HG03135 (cell line): Measurements from ENCODE around the gene ACTL8.

ENCODE experiments used
- ATAC-seq: cut with Tn5 transposase; IDR thresholded peaks from one replicate; pipeline ENCODE4 v1.9.1; 2021; ENCODE audit warnings: mild to moderate bottlenecking, moderate library complexity; ENCODE audit not compliant: unreplicated experiment

The ACTL8 gene

DNA sequence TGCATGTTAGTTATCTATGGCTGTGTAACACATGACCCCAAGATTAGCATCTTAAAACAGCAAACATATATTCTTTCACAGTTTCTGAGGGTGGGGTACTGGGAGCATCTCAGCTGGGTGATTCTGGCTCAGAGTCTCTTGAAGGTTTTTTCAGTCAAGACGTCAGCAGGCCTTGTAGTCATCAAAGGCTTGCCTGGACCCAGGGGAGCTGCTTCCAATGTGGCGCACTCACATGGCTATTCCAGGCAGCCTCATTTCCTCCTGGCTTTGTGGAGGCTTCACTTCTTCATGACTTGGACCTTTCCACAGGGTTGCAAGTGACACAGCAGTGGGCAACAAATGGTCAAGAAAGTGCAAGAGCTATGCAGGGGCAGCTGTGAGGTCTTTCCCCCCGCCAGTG is 114.7 kb downstream of the ACTL8 start:
- ATAC-seq = no peak

DNA sequence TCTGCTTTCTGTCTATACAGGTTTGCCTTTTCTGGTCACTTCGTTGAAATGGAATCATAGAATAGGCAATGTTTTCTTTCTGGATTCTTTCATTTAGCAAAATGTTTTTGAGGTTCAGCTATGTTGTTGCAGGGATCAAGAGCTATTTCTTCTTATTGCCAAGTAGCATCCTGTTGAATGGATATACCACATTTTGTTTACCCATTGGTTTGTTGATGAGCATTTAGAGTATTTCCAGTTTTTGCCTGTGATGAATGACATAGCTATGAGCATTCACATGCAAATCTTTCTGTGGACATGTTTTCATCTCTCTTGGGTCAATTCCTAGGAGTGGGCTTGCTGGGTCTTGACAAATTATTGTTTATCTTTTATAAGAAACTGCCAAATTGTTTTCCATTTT is 115.5 kb downstream of the ACTL8 start:
- no peak for ATAC-seq

DNA sequence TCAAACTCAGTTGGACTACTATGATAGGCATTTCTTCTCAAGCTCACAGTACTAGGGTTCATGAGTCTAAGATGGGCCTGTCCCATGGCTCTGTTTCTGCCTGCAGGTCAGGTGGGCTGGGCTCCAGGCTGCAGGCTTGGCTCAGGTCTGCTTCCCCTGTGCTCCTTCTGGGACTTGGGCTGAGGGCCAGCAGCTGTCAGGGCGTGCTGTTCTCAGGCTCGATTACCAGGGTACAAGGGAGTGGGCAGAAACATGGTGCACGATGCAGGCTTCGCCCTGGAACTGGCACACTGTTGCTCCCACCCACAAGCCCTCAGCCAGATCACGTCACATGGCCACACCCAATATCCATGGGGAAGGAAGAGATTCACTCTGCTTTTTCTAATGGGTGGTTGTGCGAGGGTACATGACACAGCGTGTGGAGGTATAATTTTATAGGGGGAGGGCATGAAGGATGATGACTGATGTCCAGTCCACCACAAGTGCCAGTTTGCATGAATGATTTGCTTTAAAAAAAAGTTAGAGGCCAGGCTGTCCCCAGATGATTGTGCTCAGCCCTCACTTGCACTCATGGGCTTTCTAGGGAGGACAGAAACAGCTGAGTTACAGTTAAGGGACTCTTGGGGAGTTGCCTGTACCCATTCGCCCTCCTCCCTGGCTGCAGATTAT is 118.0 kb downstream of the ACTL8 start:
- ATAC-seq = no peak

DNA sequence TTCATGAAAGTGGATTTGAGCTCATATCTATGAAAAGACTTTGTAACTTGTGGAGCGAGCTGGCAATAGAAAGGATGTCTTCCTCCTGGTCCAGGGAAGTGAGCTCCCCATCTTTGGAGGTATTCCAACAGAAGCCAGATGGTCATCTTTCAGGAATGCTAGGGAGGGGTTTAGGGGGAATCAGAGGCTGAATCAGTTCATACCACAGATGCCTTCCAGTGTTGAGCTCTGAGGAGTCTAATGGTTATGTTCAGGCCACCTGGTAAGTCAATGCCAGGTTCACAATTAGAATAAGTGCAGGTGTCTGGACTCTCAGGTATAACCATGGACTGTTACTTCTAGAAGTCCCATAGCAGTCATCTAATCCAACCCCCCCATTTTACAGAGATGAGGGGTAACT is 119.1 kb downstream of the ACTL8 start:
- no peak for ATAC-seq

DNA sequence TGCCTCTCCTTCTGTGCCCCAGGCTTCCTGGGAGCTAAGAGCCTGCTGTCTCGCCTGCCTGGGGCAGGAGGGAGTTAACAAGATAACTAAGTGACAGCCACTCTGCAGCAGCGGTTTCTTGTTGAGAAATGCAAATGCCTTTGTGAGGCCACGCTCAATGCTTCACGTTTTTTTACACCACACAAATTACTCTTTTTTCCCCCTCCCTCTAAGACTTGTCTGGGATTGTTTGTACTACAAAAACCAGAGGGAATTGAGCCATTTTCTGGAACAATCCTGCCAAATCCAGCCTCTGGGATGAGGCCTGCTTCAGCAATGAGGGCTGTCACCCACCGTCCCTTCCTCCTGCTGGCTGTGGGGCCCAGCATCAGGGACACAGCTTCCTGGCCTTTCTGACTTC is 119.6 kb downstream of the ACTL8 start:
- ATAC-seq = no peak

DNA sequence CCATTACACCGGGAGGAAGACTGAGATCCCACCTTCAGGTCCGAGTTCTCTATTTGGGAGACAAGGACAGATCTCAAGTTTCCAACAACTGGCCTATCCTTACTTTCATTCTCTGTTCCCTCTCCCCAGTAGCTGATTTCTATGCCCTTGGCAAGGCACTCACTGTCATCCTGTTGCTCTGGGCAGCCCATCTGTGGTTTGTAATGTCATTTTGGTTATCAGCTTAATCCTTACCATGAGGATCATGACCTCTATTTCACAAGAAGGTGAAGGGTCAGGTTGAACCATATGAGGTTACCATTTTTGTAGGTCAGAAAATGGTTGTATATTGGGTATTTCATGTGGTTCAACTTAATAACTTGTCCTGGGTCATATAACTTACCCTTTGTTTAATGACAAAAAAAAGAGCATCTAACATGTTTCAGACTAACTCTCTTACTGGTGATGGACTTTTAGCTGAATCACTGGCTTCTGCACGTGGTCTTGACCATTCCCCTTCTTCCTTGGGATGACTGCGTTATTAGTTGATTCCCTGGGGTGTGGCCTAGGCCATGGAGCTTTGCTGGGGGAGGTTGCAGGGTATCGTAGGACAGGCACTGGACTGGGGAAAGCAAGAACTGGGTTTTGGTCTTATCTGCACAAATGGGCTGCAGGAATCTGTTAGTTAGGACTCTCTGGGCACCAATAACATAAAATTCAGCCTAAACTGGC is 120.2 kb downstream of the ACTL8 start:
- no peak for ATAC-seq

DNA sequence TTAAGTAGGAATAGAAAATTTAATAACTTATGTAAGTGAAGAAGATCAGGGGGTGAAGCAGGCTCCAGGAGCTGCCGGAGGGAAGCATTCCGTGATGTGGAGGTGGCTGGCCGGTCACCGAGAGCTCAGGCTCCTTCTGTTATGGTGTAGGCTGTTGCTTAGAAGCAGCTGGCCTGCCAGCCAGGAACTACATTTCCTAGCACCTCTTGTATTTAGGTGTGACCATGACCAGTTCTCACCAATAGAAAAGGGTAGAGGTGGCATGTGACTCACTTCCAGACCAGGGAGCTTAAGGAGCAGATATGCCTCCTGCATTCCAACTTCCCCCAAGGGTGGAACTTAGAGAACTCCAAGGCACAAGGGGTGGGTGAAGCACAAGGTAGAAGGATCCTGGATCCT is 120.7 kb downstream of the ACTL8 start:
- ATAC-seq = no peak
